ENCODE results near the gene CORO2A. TPM values are rescaled to one million over a fixed set of nuclear protein-coding genes. Genes with fewer than 3 reads are reported as not detected.
"Not testable (repeated sequence)": the region's sequence is repeated elsewhere in the genome, so short reads cannot be mapped to it uniquely, and the experiment has no call there.

CORO2A gene
- total RNA-seq, 1 donor from 2014 or later: 6.0 TPM

- no peak overlapping the region for H3K27ac Mint-ChIP-seq
- H3K27me3 Mint-ChIP-seq: no peaks in the 10 kb centered on the region
- H3K4me3 Mint-ChIP-seq (ENCODE audit: low read depth): no peak overlapping the region
- no peaks in the 10 kb centered on the region for H3K9me3 Mint-ChIP-seq (ENCODE audit: low read depth)
- no peak for DNase-seq (ENCODE audit: low spot score, unreplicated experiment)
- no peak for TF ChIP-seq CTCF (IDR thresholded peaks at IDR 0.05; ENCODE audit: unreplicated experiment)
- peaks cover 17% of the 10 kb centered on the region for H3K4me1 Mint-ChIP-seq (ENCODE audit: low read depth)
- no peaks in the 10 kb centered on the region for H3K36me3 Mint-ChIP-seq (ENCODE audit: insufficient read depth)
Observed at GRCh38 chr9:98176391-98177259, 15.8 kb downstream of the CORO2A start.

GRCh38 chr9:98175762-98176161 is 16.7 kb downstream of the CORO2A start:
- no peak for TF ChIP-seq CTCF (IDR thresholded peaks at IDR 0.05; ENCODE audit: unreplicated experiment)
- Mint-ChIP-seq H3K4me3 (ENCODE audit: low read depth) (no peak overlapping the region), H3K27ac (no peak overlapping the region), H3K36me3 (ENCODE audit: insufficient read depth) (no peaks in the 10 kb centered on the region), H3K27me3 (peaks cover under 1% of the 10 kb centered on the region), H3K4me1 (ENCODE audit: low read depth) (peaks cover 17% of the 10 kb centered on the region), H3K9me3 (ENCODE audit: low read depth) (no peaks in the 10 kb centered on the region)
- DNase-seq (ENCODE audit: low spot score, unreplicated experiment): no peak

GRCh38 chr9:98175028-98175569 is 17.3 kb downstream of the CORO2A start:
- Mint-ChIP-seq H3K4me3 (ENCODE audit: low read depth) (no peak overlapping the region), H3K36me3 (ENCODE audit: insufficient read depth) (no peaks in the 10 kb centered on the region), H3K27ac (no peak overlapping the region), H3K9me3 (ENCODE audit: low read depth) (no peaks in the 10 kb centered on the region), H3K27me3 (peaks cover 2% of the 10 kb centered on the region), H3K4me1 (ENCODE audit: low read depth) (peaks cover 17% of the 10 kb centered on the region)
- DNase-seq (ENCODE audit: low spot score, unreplicated experiment): no peak
- TF ChIP-seq CTCF (IDR thresholded peaks at IDR 0.05; ENCODE audit: unreplicated experiment): no peak

GRCh38 chr9:98174502-98174918 is 17.9 kb downstream of the CORO2A start:
- not testable (repeated sequence) for H3K9me3 Mint-ChIP-seq (ENCODE audit: low read depth); H3K36me3 Mint-ChIP-seq (ENCODE audit: insufficient read depth); H3K4me3 Mint-ChIP-seq (ENCODE audit: low read depth); H3K27ac Mint-ChIP-seq; H3K27me3 Mint-ChIP-seq; DNase-seq (ENCODE audit: low spot score, unreplicated experiment)
- peaks cover 17% of the 10 kb centered on the region for H3K4me1 Mint-ChIP-seq (ENCODE audit: low read depth)

- DNase-seq (ENCODE audit: low spot score, unreplicated experiment): no peak
- Mint-ChIP-seq H3K27me3 (peaks cover 2% of the 10 kb centered on the region), H3K36me3 (ENCODE audit: insufficient read depth) (no peaks in the 10 kb centered on the region), H3K27ac (no peak overlapping the region), H3K4me1 (ENCODE audit: low read depth) (peaks cover 17% of the 10 kb centered on the region), H3K4me3 (ENCODE audit: low read depth) (no peak overlapping the region), H3K9me3 (ENCODE audit: low read depth) (no peaks in the 10 kb centered on the region)
- TF ChIP-seq CTCF (IDR thresholded peaks at IDR 0.05; ENCODE audit: unreplicated experiment): no peak
Observed at GRCh38 chr9:98173181-98173580, 19.3 kb downstream of the CORO2A start.
